ENCODE data around the gene PLD3. TPM values are rescaled to one million over a fixed set of nuclear protein-coding genes. Genes with fewer than 3 reads are reported as not detected.
"Not testable (repeated sequence)": the region's sequence is repeated elsewhere in the genome, so short reads cannot be mapped to it uniquely, and the experiment has no call there.

PLD3 gene
- total RNA-seq, 1 donor from 2014 or later: 284 TPM

DNA sequence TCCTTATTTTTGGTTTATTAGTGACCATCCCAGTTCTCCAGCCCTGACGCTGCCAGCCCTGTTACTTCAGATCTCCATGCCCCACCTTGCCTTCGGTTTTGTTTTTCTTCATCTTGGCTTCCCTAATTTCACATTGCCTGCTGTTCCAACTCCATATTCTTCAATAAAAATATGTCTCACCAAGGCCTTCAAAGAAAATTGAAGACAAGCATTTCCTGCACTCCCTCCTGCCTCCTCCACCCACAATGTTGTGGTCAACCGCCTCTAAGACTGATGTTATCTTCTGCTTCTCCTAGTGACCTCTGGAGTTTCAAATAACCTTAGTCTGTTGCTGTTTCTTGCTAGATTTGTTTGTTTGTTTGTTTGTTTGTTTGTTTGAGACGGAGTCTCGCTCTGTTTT lies 14.6 kb downstream of the PLD3 start:
- TF ChIP-seq, protein P1, sequence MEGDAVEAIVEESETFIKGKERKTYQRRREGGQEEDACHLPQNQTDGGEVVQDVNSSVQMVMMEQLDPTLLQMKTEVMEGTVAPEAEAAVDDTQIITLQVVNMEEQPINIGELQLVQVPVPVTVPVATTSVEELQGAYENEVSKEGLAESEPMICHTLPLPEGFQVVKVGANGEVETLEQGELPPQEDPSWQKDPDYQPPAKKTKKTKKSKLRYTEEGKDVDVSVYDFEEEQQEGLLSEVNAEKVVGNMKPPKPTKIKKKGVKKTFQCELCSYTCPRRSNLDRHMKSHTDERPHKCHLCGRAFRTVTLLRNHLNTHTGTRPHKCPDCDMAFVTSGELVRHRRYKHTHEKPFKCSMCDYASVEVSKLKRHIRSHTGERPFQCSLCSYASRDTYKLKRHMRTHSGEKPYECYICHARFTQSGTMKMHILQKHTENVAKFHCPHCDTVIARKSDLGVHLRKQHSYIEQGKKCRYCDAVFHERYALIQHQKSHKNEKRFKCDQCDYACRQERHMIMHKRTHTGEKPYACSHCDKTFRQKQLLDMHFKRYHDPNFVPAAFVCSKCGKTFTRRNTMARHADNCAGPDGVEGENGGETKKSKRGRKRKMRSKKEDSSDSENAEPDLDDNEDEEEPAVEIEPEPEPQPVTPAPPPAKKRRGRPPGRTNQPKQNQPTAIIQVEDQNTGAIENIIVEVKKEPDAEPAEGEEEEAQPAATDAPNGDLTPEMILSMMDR (conservative IDR thresholded peaks at IDR 0.05; ENCODE audit: low read depth, low read length): no peak
- DNase-seq (ENCODE audit: low read depth): no peak

DNA sequence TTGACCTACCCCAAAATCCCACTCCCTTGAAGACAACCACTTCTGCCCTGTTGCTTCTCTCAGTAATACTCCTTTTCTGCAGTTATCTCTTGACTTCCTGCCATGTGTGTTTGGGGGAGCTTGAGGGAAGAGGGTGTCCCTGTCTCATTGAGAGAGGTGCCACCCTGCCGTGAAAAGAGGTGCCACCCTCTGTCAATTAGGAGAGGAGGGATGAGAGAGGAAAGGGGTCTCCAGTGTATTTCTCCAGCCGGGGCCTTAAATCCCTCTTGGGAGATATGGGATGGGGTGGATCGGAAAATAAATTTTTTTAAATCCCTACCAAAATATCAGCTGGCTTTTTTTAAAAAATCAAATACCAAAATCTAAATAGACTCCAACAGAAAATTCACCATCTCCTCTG lies 16.5 kb downstream of the PLD3 start:
- no peak for DNase-seq (ENCODE audit: low read depth)
- H3K4me3 ChIP-seq (ENCODE audit: low read depth, low read length): no peak overlapping the region
- TF ChIP-seq, protein P1 (conservative IDR thresholded peaks at IDR 0.05; ENCODE audit: low read depth, low read length): no peak

More for the DNA sequence above, 14.6 kb downstream of the PLD3 start:
- H3K4me3 ChIP-seq (ENCODE audit: low read depth, low read length): no peak overlapping the region

DNA sequence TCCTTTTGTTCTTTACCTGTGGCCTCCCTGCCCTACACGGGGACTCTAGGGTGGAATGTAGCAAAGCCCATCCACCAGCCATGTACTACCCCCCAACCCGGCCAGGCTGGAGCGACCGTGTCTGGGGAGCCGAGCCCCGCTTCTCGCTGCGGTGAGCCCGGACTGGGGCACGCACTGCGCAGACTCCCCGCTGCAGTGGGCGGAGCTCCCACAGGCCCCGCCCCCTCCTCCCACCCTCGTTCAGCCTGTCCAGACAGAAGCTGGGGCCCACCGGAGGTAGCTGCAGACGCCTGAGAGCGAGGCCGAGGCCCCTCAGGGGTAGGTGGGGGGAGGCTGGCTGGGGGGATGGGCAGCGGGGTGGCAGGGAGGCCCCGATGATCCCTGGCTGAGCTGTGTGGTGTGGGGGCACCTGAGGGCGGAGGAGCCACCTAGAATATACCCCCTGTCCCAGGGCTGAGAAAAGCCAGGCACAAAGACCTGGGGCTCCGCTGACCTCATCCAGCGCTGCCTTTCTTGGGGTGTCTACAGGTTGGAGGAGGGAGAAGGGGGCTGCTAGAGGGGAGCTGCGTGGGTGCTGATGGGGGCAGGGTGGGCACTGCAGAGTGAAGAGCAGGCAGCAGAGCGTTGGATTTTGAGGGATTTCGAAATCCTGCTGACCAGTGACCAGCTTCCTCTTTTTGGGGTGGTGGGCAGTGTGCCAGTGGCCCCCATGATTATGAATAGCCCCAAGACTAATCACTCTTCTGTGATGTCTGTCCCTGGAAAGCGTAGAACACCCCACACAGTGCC lies 17.3 kb downstream of the PLD3 start:
- TF ChIP-seq, protein P1 (conservative IDR thresholded peaks at IDR 0.05; ENCODE audit: low read depth, low read length): no peak
- H3K4me3 ChIP-seq (ENCODE audit: low read depth, low read length): peak overlapping the region; percentile 35
- no peak for DNase-seq (ENCODE audit: low read depth)

DNA sequence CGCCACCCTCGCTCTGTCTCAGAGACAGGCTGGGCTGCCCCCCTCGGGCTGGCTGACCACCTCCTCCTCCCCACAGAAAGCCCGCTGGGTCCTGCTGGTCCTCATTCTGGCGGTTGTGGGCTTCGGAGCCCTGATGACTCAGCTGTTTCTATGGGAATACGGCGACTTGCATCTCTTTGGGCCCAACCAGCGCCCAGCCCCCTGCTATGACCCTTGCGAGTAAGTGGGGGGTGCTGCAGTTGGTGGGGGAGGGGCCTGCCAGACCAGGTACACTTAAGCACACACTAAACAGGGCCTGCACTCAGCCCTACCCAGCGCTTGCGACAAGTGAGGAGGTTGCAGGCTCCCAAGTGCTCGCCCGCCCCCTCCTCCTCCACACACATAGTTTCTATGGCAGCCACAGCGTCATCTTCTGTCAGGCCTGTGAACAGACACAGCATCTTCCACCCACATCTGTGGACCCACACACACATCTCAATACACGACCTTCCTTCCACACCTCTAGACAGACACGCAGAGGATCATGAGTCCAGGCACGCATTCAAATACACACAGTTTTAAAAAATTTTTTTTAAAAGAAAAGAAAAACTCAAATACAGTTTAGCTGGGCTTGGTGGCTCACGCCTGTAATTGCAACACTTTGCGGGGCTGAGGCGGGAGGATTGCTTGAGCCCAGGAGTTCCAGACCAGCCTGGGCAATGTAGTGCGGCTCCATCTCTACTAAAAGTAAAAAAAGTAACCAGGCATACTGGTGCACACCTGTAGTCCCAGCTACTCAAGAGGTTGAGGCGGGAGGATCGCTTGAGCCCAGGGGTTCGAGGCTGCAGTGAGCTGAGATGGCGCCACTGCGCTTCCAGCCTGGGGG lies 18.4 kb downstream of the PLD3 start:
- no peak overlapping the region for H3K4me3 ChIP-seq (ENCODE audit: low read depth, low read length)
- DNase-seq (ENCODE audit: low read depth): no peak
- TF ChIP-seq, protein P1 (conservative IDR thresholded peaks at IDR 0.05; ENCODE audit: low read depth, low read length): no peak

DNA sequence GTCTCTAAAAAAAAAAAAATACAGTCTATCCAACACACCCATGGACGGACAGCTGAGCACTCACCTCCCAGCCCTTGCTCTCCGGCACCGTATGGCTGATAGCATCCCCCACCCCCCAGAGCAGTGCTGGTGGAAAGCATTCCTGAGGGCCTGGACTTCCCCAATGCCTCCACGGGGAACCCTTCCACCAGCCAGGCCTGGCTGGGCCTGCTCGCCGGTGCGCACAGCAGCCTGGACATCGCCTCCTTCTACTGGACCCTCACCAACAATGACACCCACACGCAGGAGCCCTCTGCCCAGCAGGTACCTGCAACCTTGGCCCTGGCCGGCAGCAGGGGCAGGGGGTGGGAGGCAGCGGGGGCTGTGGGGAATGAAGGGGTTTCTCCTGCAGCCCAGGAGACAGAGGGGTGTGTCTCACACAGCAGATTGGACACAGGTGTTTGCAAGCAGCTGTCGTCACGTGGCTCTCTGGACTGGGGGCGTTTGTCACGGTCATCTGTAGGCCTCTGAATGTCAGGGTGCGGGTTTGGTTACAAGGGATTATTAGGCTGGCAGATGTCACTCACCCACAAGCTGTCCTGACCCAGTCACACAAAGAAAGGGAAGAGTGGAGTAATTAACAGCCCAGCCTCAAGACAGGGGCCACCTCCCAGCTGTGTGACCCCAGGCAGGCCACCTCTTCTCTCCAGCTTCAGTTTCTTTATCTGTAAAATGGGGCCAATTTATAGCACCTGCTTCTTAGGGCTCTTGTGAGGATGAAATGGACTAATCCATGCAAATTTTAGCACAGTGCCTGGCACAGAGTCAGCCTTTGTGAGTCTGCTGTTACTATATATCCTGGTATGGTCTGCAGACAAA lies 19.3 kb downstream of the PLD3 start:
- no peak for DNase-seq (ENCODE audit: low read depth)
- H3K4me3 ChIP-seq (ENCODE audit: low read depth, low read length): no peak overlapping the region
- TF ChIP-seq, protein P1 (conservative IDR thresholded peaks at IDR 0.05; ENCODE audit: low read depth, low read length): no peak

DNA sequence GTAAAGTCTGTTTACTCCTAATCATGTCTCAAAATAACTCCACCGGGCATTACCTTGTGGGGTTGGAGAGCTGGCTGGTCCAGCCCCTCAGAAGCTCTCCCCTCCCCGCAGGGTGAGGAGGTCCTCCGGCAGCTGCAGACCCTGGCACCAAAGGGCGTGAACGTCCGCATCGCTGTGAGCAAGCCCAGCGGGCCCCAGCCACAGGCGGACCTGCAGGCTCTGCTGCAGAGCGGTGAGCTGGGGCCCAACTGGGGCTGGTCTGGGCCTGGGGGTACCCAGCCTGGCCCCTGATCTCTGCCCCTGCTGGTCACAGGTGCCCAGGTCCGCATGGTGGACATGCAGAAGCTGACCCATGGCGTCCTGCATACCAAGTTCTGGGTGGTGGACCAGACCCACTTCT lies 21.3 kb downstream of the PLD3 start:
- H3K4me3 ChIP-seq (ENCODE audit: low read depth, low read length): no peak overlapping the region
- DNase-seq (ENCODE audit: low read depth): no peak
- TF ChIP-seq, protein P1 (conservative IDR thresholded peaks at IDR 0.05; ENCODE audit: low read depth, low read length): no peak

DNA sequence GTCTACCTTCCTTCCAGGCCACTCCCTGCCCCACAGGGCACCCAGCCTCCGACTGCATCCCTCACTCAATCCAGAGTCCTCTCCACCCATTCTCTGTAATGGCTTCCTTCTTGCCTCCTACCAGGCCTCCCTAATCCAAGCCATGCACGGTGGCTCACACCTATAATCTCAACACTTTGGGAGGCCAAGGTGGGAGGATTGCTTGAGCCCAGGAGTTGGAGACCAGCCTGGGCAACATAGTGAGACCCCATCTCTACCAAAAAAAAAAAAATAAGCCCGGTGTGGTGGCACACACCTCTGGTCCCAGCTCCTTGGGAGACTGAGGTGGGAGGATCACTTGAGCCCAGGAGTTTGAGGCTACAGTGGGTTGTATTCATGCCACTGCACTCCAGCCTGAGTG lies 21.8 kb downstream of the PLD3 start:
- H3K4me3 ChIP-seq (ENCODE audit: low read depth, low read length); DNase-seq (ENCODE audit: low read depth): not testable (repeated sequence)
